Pancreas (tissue), 10 donors: ENCODE measurements around the gene STK25. TPM values are rescaled to one million over a fixed set of nuclear protein-coding genes. Genes with fewer than 3 reads are reported as not detected.

Experiments
- ATAC-seq, 4 donors: fragments of 200-7000 bp; cut with Tn5 transposase; one replicate each; pipeline versions ENCODE4 v1.8.0 to v1.9.1; 2020; ENCODE audit warnings: mild to moderate bottlenecking in 4 of 4, moderate library complexity in 4 of 4
- DNase-seq, 6 donors: peaks; one replicate each; pipeline ENCODE4 v3.0.0-alpha.2; 2020
- FAIRE-seq: peaks from 2 replicates; lab custom pipeline; 2012; peaks lifted over from hg19 to GRCh38; lab: Jason Lieb, UNC
- H3K27ac ChIP-seq, 4 donors: fragments of 200-600 bp; sonication (generic); 1 replicate in 3 of 4; 2 replicates in 1 of 4; pipeline versions ENCODE4 v1.5.0 to v1.8.0; 2020
- H3K27me3 ChIP-seq, 4 donors: fragments of 200-600 bp; one replicate each; pipeline ENCODE4 v1.8.0; 2021
- H3K36me3 ChIP-seq, 3 donors: fragments of 200-600 bp; sonication (generic) in 1 of 3; one replicate each; pipeline versions ENCODE4 v1.5.0 to v1.8.0; 2020 to 2021
- H3K4me1 ChIP-seq, 3 donors: fragments of 200-600 bp; one replicate each; pipeline ENCODE4 v1.8.0; 2021
- H3K4me3 ChIP-seq, 4 donors: fragments of 200-600 bp; sonication (generic) in 2 of 4; one replicate each; pipeline versions ENCODE4 v1.5.0 to v1.8.0; 2020 to 2021
- H3K9me3 ChIP-seq, 4 donors: fragments of 200-600 bp; one replicate each; pipeline ENCODE4 v1.8.0; 2021
- WGBS, 2 donors: extraction: QIAGEN DNeasy Blood & Tissue Kit; methylation state at CpG; one replicate each; pipeline ENCODE4 v1.1.7; 2013; 5-methylcytosine and 5-hydroxymethylcytosine counted together
- intact Hi-C, 3 donors: fragments of 100-400 bp; cut with DNase I; formaldehyde crosslinking; loops; one replicate each; pipeline versions ENCODE4 v1.11.1 to v1.14.2; 2022
- polyA plus RNA-seq, 2 donors: library from polyadenylated mRNA; stranded (reverse); fragments of 200-250 nt; gene quantifications; one replicate each; pipeline ENCODE4 v1.2.3, GENCODE V29; 2013
- total RNA-seq, 6 donors: library from RNA; stranded (reverse); fragmentation: NEBNext Ultra II Directional in 4 of 6; extraction: Animal tissue kit (Norgen Biotek cat#: 25700) in 4 of 6; gene quantifications; one replicate each; pipeline versions ENCODE4 v1.2.1 to v1.2.4, GENCODE V29; 2021 to 2023
- TF ChIP-seq, protein P1 (sequence below), 4 donors: fragments of 200-600 bp; sonication (generic) in 3 of 4; IDR thresholded peaks; one replicate each; pipeline versions ENCODE4 v1.5.0 to v1.8.0; 2021; ENCODE audit warnings: antibody characterized with exemption in 4 of 4
- donor health status: healthy with polysubstance abuse.
- donor health status: DM: no; HTN: no; CAD: no; lungs with moderate emphysema.
- donor health status: DM: no; HTN: no; CAD: no.
- donor health status: control.
- donor health status: control.
- donor health status: Bipolar disorder and iron deficiency.
- donor health status: DM: yes; HTN: yes; CAD: no.
- donor health status: DM: no; HTN: no; CAD: no.
- donor health status: DM: no; HTN: no; CAD: no.
- donor health status: DM: yes; HTN: yes; CAD: no.

Gene STK25
- total and polyA plus RNA-seq, 8 donors = 60.6 to 282 (median 79.1) TPM

DNA sequence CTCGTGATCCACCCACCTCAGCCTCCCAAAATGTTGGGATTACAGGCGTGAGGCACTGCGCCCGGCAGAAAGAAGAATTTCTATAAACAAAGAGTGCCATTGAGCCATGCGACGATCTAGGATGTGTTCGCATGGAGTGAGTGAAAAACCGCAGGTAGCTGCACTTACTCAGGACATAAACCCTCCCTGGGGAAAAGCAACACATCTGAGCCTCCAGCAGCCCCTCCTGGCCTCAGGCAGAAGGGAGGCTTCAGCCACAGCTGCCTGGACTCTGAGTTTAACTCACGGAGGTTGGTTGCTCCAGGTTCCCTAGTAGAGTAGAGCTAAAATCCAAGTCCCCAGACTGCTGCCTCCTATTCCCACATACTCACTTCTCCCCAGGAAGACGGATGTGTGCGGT, 11.3 kb upstream of the STK25 start:
- DNase-seq (no peak), ATAC-seq (no peak), FAIRE-seq (no peak)
- Histone ChIP-seq H3K27ac (no peak overlapping the region), H3K4me3 (no peak overlapping the region), H3K9me3 (no peaks in the 10 kb centered on the region), H3K27me3 (no peaks in the 10 kb centered on the region), H3K4me1 (no peaks in the 10 kb centered on the region), H3K36me3 (no peaks in the 10 kb centered on the region)
- TF ChIP-seq, protein P1, sequence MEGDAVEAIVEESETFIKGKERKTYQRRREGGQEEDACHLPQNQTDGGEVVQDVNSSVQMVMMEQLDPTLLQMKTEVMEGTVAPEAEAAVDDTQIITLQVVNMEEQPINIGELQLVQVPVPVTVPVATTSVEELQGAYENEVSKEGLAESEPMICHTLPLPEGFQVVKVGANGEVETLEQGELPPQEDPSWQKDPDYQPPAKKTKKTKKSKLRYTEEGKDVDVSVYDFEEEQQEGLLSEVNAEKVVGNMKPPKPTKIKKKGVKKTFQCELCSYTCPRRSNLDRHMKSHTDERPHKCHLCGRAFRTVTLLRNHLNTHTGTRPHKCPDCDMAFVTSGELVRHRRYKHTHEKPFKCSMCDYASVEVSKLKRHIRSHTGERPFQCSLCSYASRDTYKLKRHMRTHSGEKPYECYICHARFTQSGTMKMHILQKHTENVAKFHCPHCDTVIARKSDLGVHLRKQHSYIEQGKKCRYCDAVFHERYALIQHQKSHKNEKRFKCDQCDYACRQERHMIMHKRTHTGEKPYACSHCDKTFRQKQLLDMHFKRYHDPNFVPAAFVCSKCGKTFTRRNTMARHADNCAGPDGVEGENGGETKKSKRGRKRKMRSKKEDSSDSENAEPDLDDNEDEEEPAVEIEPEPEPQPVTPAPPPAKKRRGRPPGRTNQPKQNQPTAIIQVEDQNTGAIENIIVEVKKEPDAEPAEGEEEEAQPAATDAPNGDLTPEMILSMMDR (IDR thresholded peaks at IDR 0.05) = no peak
- WGBS, 2 donors = 69 to 77% methylated on average over 11 of the region's 11 CpGs
- intact Hi-C loops = no loop called here

DNA sequence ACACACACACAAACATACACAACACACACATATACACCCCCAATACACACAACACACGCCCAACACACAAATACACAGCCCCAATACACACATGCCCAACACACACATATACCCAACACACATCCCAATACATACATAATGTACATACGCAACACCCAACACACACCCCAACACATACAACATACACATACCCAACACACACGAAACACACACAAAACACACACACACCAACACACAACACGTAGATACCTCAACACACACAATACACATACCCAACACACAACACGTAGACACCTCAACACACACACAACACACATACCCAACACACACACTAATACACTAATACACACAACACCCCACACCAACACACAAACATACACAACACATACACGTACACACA, 8.9 kb upstream of the STK25 start:
- no peaks in the 10 kb centered on the region for H3K9me3 ChIP-seq
- TF ChIP-seq, protein P1 (IDR thresholded peaks at IDR 0.05) = no peak
- intact Hi-C loops = no loop called here
- DNase-seq (no peak), FAIRE-seq (no peak), ATAC-seq (no peak)
- H3K27me3 ChIP-seq = no peaks in the 10 kb centered on the region
- no peaks in the 10 kb centered on the region for H3K4me1 ChIP-seq
- no peak overlapping the region for H3K4me3 ChIP-seq
- no peak overlapping the region for H3K27ac ChIP-seq
- H3K36me3 ChIP-seq = no peaks in the 10 kb centered on the region
- 88 to 91% methylated on average over 6 of the region's 6 CpGs for WGBS, 2 donors

DNA sequence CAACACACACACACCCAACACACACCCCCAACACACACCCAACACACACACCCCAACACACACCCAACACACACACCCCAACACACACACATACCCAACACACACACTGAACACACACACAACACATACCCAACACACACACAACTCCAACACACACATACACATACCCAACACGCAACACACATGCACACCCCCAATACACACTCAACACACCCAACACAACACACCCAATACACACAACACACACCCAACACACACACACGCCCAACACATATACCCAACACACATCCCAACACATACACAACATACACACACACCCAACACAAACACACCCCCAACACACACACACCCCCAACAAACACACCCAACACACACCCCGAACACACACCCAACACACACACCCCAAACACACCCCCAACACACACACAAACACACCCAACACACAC, 8.2 kb upstream of the STK25 start:
- TF ChIP-seq, protein P1 (IDR thresholded peaks at IDR 0.05) = no peak
- WGBS, 2 donors = 92 to 96% methylated on average over 3 of the region's 3 CpGs
- H3K36me3 ChIP-seq = no peaks in the 10 kb centered on the region
- no peaks in the 10 kb centered on the region for H3K9me3 ChIP-seq
- H3K27ac ChIP-seq = no peak overlapping the region
- intact Hi-C loops = no loop called here
- no peak for ATAC-seq
- no peaks in the 10 kb centered on the region for H3K27me3 ChIP-seq
- H3K4me1 ChIP-seq = no peaks in the 10 kb centered on the region
- no peak overlapping the region for H3K4me3 ChIP-seq
- DNase-seq = no peak
- FAIRE-seq = no peak

DNA sequence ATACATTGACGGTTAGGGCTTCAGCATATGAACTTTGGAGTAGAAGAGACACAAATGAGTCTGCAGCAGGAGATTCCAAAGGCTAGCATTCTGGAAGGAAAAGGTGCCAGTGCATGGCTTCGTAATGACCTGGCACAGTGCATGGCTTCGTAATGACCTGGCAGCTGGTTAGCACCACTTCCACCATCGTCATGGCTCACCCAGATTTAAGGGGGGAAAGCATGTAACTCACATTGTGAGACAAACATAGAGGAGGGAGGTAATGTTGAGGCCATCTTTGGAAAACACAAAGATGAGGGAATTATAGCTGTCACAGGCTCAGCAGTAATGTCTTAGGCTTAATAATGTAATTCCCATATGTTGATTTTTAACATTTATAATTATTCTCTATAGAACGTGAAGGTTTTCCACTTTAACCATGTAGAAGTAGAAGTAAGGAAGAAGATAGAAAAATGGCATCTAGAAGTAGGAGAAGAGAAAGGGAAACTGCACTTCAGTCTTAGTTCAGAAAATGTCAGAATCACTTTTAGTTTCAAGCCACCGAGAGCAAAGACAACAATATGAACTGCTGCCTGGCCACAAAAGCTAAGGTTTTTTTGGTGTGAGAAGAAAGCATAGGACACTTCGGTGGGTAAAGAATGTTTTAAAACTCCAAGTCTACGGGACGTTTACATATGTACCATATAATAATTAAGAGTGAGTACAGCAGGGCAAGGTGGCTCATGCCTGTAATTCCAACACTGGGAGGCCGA, 6.8 kb upstream of the STK25 start:
- TF ChIP-seq, protein P1 (IDR thresholded peaks at IDR 0.05) = no peak
- no peaks in the 10 kb centered on the region for H3K27me3 ChIP-seq
- H3K27ac ChIP-seq = no peak overlapping the region
- DNase-seq = no peak
- no peak for ATAC-seq
- H3K9me3 ChIP-seq = no peaks in the 10 kb centered on the region
- intact Hi-C loops = no loop called here
- H3K4me3 ChIP-seq = no peak overlapping the region
- no peaks in the 10 kb centered on the region for H3K36me3 ChIP-seq
- H3K4me1 ChIP-seq = peaks cover 7 to 8% (median 8%) of the 10 kb centered on the region in 3 donors
- FAIRE-seq = no peak
- WGBS, 2 donors = 72 to 79% methylated on average over 10 of the region's 10 CpGs

DNA sequence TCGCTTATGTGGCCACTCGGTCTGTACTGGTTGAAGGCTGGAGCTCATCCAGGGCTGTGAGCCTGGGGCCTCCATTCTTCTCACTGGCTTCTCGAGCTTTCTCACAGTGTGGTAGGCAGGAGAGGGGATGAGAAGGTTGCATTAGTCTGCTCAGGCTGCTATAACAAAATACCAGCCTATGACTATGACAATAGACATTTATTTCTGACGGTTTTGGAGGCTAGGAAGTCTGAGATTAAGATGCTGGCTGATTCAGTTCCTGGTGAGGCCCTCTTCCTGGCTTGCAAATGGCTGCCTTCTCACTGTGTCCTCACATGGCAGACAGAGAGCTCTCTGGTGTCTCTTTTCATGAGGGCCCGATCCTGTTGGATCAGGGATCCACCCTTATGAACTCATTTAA, 6.2 kb upstream of the STK25 start:
- H3K4me3 ChIP-seq = no peak overlapping the region
- ATAC-seq = no peak
- WGBS, 2 donors = 81 to 82% methylated on average over 5 of the region's 5 CpGs
- H3K27ac ChIP-seq = no peak overlapping the region
- DNase-seq = no peak
- no peaks in the 10 kb centered on the region for H3K27me3 ChIP-seq
- H3K4me1 ChIP-seq = peaks cover 8 to 14% (median 14%) of the 10 kb centered on the region in 3 donors
- H3K36me3 ChIP-seq = no peaks in the 10 kb centered on the region
- TF ChIP-seq, protein P1 (IDR thresholded peaks at IDR 0.05) = no peak
- FAIRE-seq = no peak
- H3K9me3 ChIP-seq = no peaks in the 10 kb centered on the region
- intact Hi-C loops = no loop called here
